Bronchial epithelial cell (primary cell): ENCODE data around the gene NPEPL1. TPM values are rescaled to one million over a fixed set of nuclear protein-coding genes. Genes with fewer than 3 reads are reported as not detected.

ENCODE experiments used
- DNase-seq: peaks from one replicate; pipeline ENCODE4 v3.0.0-alpha.2; 2010; ENCODE audit warnings: low read depth
- FAIRE-seq: peaks from 2 replicates; lab custom pipeline; 2011; peaks lifted over from hg19 to GRCh38; lab: Jason Lieb, UNC
- H3K27me3 ChIP-seq: 2 replicates; pipeline ENCODE4 v1.5.1; 2011; ENCODE audit warnings: low read length; ENCODE audit not compliant: control insufficient read depth, insufficient read depth
- H3K36me3 ChIP-seq: 2 replicates; pipeline ENCODE4 v1.5.1; 2011; ENCODE audit warnings: low read length; ENCODE audit not compliant: control insufficient read depth, insufficient read depth
- H3K4me3 ChIP-seq: 2 replicates; pipeline ENCODE4 v1.5.1; 2011; ENCODE audit warnings: mild to moderate bottlenecking, low read depth, low read length, control low read depth
- CTCF ChIP-seq: IDR thresholded peaks from 2 replicates; pipeline ENCODE4 v1.5.1; 2011; ENCODE audit warnings: mild to moderate bottlenecking, moderate library complexity, low read length, control low read depth, inconsistent platforms; ENCODE audit not compliant: insufficient read depth, severe bottlenecking
- total RNA-seq: library from RNA; depleted of rRNA; stranded (reverse); fragments of >200 nt; gene quantifications from 2 replicates; pipeline ENCODE4 v1.2.1, GENCODE V29; 2014

The NPEPL1 gene
- total RNA-seq, 1 donor from 2014 or later, result 23.7 TPM

GRCh38 chr20:58665606-58666005, 27.0 kb upstream of the NPEPL1 start:
- DNase-seq, result no peak
- FAIRE-seq, result no peak
- TF ChIP-seq CTCF, result no peak
- Histone ChIP-seq H3K36me3 (peaks cover 10% of the 10 kb centered on the region), H3K27me3 (no peaks in the 10 kb centered on the region), H3K4me3 (no peak overlapping the region)

- peaks cover 10% of the 10 kb centered on the region for H3K36me3 ChIP-seq
- TF ChIP-seq CTCF, result no peak
- no peak for DNase-seq
- no peaks in the 10 kb centered on the region for H3K27me3 ChIP-seq
- FAIRE-seq, result no peak
- no peak overlapping the region for H3K4me3 ChIP-seq
These were observed 25.9 kb upstream of the NPEPL1 start for GRCh38 chr20:58666702-58667101.

GRCh38 chr20:58667975-58668374, 24.6 kb upstream of the NPEPL1 start:
- peaks cover 10% of the 10 kb centered on the region for H3K36me3 ChIP-seq
- DNase-seq (no peak), FAIRE-seq (no peak)
- no peak overlapping the region for H3K4me3 ChIP-seq
- no peaks in the 10 kb centered on the region for H3K27me3 ChIP-seq
- TF ChIP-seq CTCF, result no peak

GRCh38 chr20:58668901-58669286, 23.7 kb upstream of the NPEPL1 start:
- no peak for DNase-seq
- TF ChIP-seq CTCF, result no peak

GRCh38 chr20:58669287-58670006, 23.2 kb upstream of the NPEPL1 start:
- no peak overlapping the region for H3K4me3 ChIP-seq
- peaks cover 14% of the 10 kb centered on the region for H3K36me3 ChIP-seq
- DNase-seq (no peak), FAIRE-seq (no peak)
- no peaks in the 10 kb centered on the region for H3K27me3 ChIP-seq
- no peak for TF ChIP-seq CTCF

More at GRCh38 chr20:58668901-58669286, 23.7 kb upstream of the NPEPL1 start:
- Histone ChIP-seq H3K27me3 (no peaks in the 10 kb centered on the region), H3K36me3 (peaks cover 13% of the 10 kb centered on the region), H3K4me3 (no peak overlapping the region)
- no peak for FAIRE-seq

- DNase-seq (no peak), FAIRE-seq (no peak)
- TF ChIP-seq CTCF, result no peak
- H3K4me3 ChIP-seq, result no peak overlapping the region
- H3K36me3 ChIP-seq, result peaks cover 17% of the 10 kb centered on the region
- H3K27me3 ChIP-seq, result no peaks in the 10 kb centered on the region
These were observed 22.5 kb upstream of the NPEPL1 start for GRCh38 chr20:58670102-58670501.
